NT2/D1 (cell line): ENCODE data around the gene UBE2J2.

Source experiments
- DNase-seq: peaks from one replicate; pipeline ENCODE4 v3.0.0-alpha.2; 2011; ENCODE audit warnings: low read depth, low spot score
- H3K27me3 ChIP-seq: 2 replicates; pipeline ENCODE4 v1.6.0; 2011; ENCODE audit warnings: mild to moderate bottlenecking; ENCODE audit not compliant: insufficient read length, insufficient read depth
- H3K36me3 ChIP-seq: 2 replicates; pipeline ENCODE4 v1.6.1; 2011; ENCODE audit warnings: mild to moderate bottlenecking, low read length, mixed read lengths; ENCODE audit not compliant: insufficient read depth, insufficient read length
- H3K4me1 ChIP-seq: 2 replicates; pipeline ENCODE4 v1.5.1; 2011; ENCODE audit not compliant: insufficient read depth, insufficient read length
- H3K4me3 ChIP-seq: 2 replicates; pipeline ENCODE4 v1.5.1; 2011; ENCODE audit warnings: low read depth; ENCODE audit not compliant: insufficient read length
- H3K9ac ChIP-seq: 2 replicates; pipeline ENCODE4 v1.6.0; 2011; ENCODE audit warnings: low read depth; ENCODE audit not compliant: insufficient read length
- H3K9me3 ChIP-seq: 2 replicates; pipeline ENCODE4 v1.5.1; 2011; ENCODE audit warnings: mild to moderate bottlenecking, low read length; ENCODE audit not compliant: insufficient read depth
- SUZ12 ChIP-seq: IDR thresholded peaks from 2 replicates; pipeline ENCODE4 v1.6.1; 2011; ENCODE audit not compliant: insufficient read length, insufficient read depth; ENCODE audit errors: extremely low read depth
- YY1 ChIP-seq: IDR thresholded peaks from 2 replicates; pipeline ENCODE4 v1.6.1; 2011; ENCODE audit not compliant: insufficient read length, insufficient read depth
- ZNF274 ChIP-seq: IDR thresholded peaks from 2 replicates; pipeline ENCODE4 v1.6.1; 2011; ENCODE audit warnings: mild to moderate bottlenecking, low read depth, low read length

The UBE2J2 gene

DNA sequence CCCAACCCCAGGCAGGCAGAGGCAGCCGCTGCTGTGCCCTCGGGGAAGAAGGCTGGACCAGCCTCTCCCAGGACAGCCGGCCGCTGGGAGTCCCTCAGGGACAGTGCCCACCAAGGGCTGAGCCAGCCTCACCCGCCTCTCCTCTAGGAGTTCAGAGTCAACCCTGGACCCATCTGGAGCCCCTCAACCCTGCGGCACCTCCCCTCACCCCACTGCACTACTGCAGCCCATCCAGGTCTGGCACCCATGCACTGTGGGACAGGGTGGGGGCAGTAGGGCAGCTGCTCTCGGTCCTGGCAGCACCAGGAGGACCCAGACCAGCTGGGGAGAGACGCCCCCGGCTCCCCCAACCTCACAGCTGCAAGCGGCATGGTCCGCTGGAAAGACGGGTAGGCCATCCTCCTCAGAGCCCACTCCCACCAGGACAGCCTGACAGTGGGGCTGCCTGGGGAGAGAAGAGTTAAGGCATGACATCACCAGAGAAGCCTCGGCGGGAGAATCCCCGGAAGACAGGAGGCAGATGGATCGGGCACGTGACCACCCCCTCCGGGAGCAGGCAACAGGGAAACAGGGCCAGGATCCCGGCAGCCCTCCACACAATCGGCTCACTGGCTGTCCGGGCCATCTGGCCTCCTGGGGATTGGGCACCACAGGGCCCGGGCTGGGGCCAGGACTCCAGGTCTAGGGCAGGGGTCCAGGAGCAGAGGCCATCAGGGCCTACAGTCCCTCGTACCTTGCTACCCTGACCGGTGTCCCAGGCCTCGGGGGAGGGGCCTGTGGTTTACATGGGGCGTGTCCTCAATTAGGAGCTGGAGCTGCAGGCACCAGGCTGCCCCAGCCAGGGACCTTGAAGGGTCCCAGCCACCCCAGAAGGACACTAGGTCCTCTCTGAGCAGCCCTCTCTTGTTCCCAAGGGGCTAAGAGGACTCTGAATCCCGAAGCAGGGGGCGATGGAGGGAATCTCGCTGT lies 31.0 kb upstream of the UBE2J2 start:
- DNase-seq = no peak
- TF ChIP-seq YY1 = no peak
- no peak for TF ChIP-seq SUZ12
- no peak for TF ChIP-seq ZNF274
- peak overlapping the region; percentile 92 for H3K9ac ChIP-seq
- H3K4me1 ChIP-seq = peaks cover 21% of the 10 kb centered on the region
- H3K9me3 ChIP-seq = no peaks in the 10 kb centered on the region
- H3K36me3 ChIP-seq = peaks cover 11% of the 10 kb centered on the region
- no peaks in the 10 kb centered on the region for H3K27me3 ChIP-seq
- peak overlapping the region; percentile 27 for H3K4me3 ChIP-seq

DNA sequence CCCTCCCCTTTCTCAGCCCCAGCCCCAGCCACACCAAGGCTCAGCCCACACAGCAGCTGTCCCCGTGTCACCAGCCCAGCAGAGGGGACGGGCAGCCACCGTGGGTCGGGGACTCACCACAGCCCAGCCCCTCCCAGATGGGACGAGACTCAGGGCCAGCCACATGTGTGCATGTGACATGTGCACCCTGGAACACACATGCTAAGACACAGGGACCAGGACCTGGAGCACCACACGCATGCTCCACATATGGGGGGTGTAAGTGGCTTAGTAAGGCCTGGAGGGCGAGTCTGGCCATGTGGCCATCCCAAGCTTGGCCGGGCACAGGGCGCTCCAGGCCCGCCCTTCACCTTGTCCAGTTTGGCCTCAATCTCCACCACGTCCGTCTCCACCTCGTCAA lies 30.1 kb upstream of the UBE2J2 start:
- H3K4me3 ChIP-seq = peak overlapping the region; percentile 22
- no peaks in the 10 kb centered on the region for H3K9me3 ChIP-seq
- TF ChIP-seq SUZ12 (no peak), YY1 (no peak), ZNF274 (no peak)
- no peaks in the 10 kb centered on the region for H3K27me3 ChIP-seq
- no peak for DNase-seq
- peaks cover 25% of the 10 kb centered on the region for H3K4me1 ChIP-seq
- peak overlapping the region; percentile 75 for H3K9ac ChIP-seq
- H3K36me3 ChIP-seq = peaks cover 9% of the 10 kb centered on the region

- Histone ChIP-seq H3K36me3 (peaks cover 10% of the 10 kb centered on the region), H3K9me3 (no peaks in the 10 kb centered on the region), H3K27me3 (no peaks in the 10 kb centered on the region), H3K4me1 (peaks cover 25% of the 10 kb centered on the region), H3K9ac (peak overlapping the region; percentile 75), H3K4me3 (no peak overlapping the region)
- TF ChIP-seq YY1 = no peak
- TF ChIP-seq SUZ12 = no peak
- no peak for TF ChIP-seq ZNF274
- no peak for DNase-seq
Observed at GRCh38 chr1:1302951-1303509, 29.4 kb upstream of the UBE2J2 start.

DNA sequence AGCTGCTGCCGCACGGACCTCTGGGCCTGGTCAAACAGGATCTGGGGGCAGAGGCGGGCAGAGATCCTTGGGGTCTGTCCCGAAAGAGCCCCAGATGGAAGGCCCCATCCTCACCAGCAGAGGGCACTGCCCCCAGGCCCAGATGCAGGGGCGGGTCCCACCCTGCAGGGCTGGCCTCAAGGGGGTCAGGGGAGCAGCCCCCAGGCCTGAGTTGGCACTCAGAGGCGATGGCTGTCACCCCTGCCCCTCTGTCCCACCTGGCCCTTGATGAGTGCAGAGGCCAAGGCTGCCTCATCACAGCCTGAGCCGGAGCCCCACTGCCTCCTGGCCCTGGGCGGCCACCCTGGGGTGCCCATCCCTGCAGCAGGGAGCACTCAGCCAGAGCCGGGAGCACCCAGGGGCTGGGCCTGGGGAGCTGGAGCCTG lies 28.4 kb upstream of the UBE2J2 start:
- Histone ChIP-seq H3K9me3 (no peaks in the 10 kb centered on the region), H3K36me3 (peaks cover 16% of the 10 kb centered on the region), H3K27me3 (no peaks in the 10 kb centered on the region), H3K4me1 (peaks cover 25% of the 10 kb centered on the region), H3K4me3 (no peak overlapping the region), H3K9ac (no peak overlapping the region)
- DNase-seq = no peak
- TF ChIP-seq YY1 = no peak
- no peak for TF ChIP-seq ZNF274
- TF ChIP-seq SUZ12 = no peak

GRCh38 chr1:1300352-1300739 lies 26.7 kb upstream of the UBE2J2 start:
- Histone ChIP-seq H3K9me3 (no peaks in the 10 kb centered on the region), H3K4me3 (no peak overlapping the region), H3K36me3 (peaks cover 20% of the 10 kb centered on the region), H3K27me3 (no peaks in the 10 kb centered on the region), H3K4me1 (peaks cover 16% of the 10 kb centered on the region), H3K9ac (no peak overlapping the region)
- DNase-seq = no peak
- TF ChIP-seq SUZ12 (no peak), ZNF274 (no peak), YY1 (no peak)

GRCh38 chr1:1299686-1300351 lies 26.2 kb upstream of the UBE2J2 start:
- Histone ChIP-seq H3K4me1 (peaks cover 16% of the 10 kb centered on the region), H3K27me3 (no peaks in the 10 kb centered on the region), H3K9me3 (no peaks in the 10 kb centered on the region), H3K9ac (no peak overlapping the region), H3K36me3 (peaks cover 20% of the 10 kb centered on the region), H3K4me3 (no peak overlapping the region)
- TF ChIP-seq SUZ12 (no peak), YY1 (no peak), ZNF274 (no peak)
- no peak for DNase-seq
